Esophagus squamous epithelium (tissue), 5 donors: ENCODE results near the gene CD34. TPM values are rescaled to one million over a fixed set of nuclear protein-coding genes. Genes with fewer than 3 reads are reported as not detected.

Experiments
- DNase-seq: peaks from one replicate; lab custom pipeline; 2025; lab: John Stamatoyannopoulos, UW
- H3K27ac ChIP-seq, 4 donors: fragments of 200-600 bp; sonication (generic); one replicate each; pipeline ENCODE4 v1.5.1; 2016 to 2019; ENCODE audit warnings: mild to moderate bottlenecking in 1 of 4
- H3K27me3 ChIP-seq, 4 donors: fragments of 200-600 bp; sonication (generic); 1 replicate in 3 of 4; 2 replicates in 1 of 4; pipeline versions ENCODE4 v1.5.1 to v1.6.0; 2017 to 2021; ENCODE audit warnings: antibody characterized with exemption in 1 of 4
- H3K36me3 ChIP-seq, 3 donors: fragments of 200-600 bp; sonication (generic); one replicate each; pipeline ENCODE4 v1.5.1; 2016 to 2019
- H3K4me1 ChIP-seq, 3 donors: fragments of 200-600 bp; sonication (generic); one replicate each; pipeline ENCODE4 v1.5.1; 2017 to 2019
- H3K4me3 ChIP-seq, 4 donors: fragments of 200-600 bp; sonication (generic); 1 replicate in 3 of 4; 2 replicates in 1 of 4; pipeline ENCODE4 v1.5.1; 2016 to 2019; ENCODE audit warnings: mild to moderate bottlenecking in 2 of 4, moderate library complexity in 1 of 4
- H3K9me3 ChIP-seq, 3 donors: fragments of 200-600 bp; sonication (generic); one replicate each; pipeline ENCODE4 v1.5.1; 2016 to 2019
- POLR2A ChIP-seq, 4 donors: fragments of 450-650 bp; IDR thresholded peaks; one replicate each; pipeline ENCODE4 v1.6.1; 2017; ENCODE audit warnings: antibody characterized with exemption in 4 of 4, mild to moderate bottlenecking in 4 of 4, moderate library complexity in 3 of 4
- WGBS, 2 donors: methylation state at CpG; one replicate each; pipeline ENCODE4 v1.1.5; 2018; 5-methylcytosine and 5-hydroxymethylcytosine counted together
- intact Hi-C: fragments of 100-400 bp; cut with DNase I; formaldehyde crosslinking; loops from one replicate; pipeline ENCODE4 v1.15.0; 2022
- total RNA-seq, 4 donors: library from RNA; depleted of rRNA; stranded (reverse); fragments of >200 nt; gene quantifications; one replicate each; pipeline ENCODE4 v1.1.0, GENCODE V29; 2016
- TF ChIP-seq, protein P1 (sequence below), 6 experiments: fragments of 450-650 bp in 4 of 6; fragments of 200-600 bp in 2 of 6; sonication (generic) in 2 of 6; IDR thresholded peaks; one replicate each; pipeline ENCODE4 v1.5.1; 2016 to 2019; ENCODE audit warnings: antibody characterized with exemption in 6 of 6, mild to moderate bottlenecking in 4 of 6, moderate library complexity in 4 of 6
- donor health status: DM: yes; HTN: yes; CAD: no.

The CD34 gene
- total RNA-seq, 4 donors from 2014 or later: 1.3 to 32.2 (median 11.0) TPM

DNA sequence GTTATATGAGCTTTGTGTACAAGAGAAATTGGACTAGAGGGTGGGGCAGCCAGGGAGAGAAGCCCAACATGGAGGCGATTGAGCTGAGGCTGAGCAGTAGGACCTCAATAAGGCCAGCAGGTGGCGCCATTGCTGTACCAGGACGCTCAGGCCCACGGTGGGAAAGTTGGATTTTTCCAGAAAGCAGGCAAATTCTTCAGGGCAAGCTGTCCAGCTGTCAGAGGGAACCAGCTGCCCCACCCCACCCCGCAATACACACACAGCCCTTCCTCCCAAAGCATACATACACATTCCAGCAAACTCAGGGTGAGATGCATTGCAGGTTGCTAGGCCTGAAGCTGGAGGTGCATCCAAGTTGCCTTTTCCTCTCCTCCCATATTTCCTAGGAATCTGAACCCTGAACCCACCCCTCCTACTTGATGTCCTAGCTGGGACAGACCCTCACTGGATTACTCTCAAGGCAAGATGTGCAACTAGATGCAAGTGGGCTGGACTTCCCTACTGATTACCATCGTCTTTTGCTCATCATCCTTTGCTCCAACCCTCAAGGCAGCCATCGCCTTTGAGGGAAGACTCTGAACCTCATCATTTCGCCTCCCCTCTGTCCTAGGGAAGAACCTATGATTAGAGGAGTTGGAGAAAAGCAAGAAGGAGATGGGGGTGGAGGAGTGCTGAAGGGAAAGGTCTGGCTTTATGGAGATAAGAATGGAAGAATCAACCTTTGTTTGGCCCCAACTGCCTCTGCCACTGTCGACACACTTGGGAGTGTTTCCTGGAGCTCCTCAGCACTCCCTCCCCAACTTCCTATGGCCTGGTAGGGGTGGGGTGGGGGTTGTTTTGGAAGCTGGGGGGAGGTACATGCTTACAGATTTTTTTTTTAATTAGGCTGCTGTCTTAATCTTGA is 25.5 kb downstream of the CD34 start:
- WGBS, 2 donors: 22 to 24% methylated on average over 8 to 9 of the region's 9 CpGs

DNA sequence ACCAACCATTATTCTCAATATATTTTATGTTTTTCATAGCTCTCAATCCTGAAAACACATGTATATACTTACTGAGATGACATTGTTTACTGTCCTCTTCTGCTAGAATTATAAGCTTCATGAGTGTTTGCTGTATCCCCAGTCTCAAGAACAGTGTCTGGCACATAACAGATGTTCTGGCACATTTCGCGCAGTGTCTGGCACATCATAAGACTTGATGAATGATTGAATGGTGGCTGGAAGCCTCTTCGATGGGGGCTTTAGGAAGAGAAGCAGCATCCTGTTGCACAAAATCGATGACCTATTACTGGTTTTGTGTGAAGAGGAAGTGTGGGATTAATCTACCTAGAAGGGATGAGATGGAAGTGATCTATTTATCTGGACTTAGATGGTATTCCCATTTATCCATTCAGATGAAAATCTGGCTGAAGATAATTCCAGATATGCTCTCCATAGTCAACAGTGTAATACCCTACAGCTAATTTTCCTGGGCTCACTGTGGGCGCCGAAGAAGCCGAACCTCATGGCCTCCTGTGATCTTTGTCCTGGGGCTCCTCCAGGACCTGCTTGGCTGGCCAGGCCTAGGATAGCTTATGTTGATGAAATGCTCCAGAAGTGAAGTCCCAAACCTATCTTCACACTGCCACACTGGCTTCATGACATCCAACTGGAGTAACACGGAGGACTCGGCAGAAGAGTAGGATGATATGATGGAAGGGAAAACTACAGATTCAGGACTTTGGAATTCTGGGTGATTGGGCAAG is 26.5 kb downstream of the CD34 start:
- Histone ChIP-seq H3K27me3 (no peaks in the 10 kb centered on the region), H3K27ac (peak overlapping the region; percentile 30 to 82 (median 56)), H3K4me1 (peaks cover 8 to 69% (median 23%) of the 10 kb centered on the region in 3 donors), H3K36me3 (no peaks in the 10 kb centered on the region), H3K4me3 (no peak overlapping the region), H3K9me3 (no peaks in the 10 kb centered on the region)
- TF ChIP-seq, protein P1, sequence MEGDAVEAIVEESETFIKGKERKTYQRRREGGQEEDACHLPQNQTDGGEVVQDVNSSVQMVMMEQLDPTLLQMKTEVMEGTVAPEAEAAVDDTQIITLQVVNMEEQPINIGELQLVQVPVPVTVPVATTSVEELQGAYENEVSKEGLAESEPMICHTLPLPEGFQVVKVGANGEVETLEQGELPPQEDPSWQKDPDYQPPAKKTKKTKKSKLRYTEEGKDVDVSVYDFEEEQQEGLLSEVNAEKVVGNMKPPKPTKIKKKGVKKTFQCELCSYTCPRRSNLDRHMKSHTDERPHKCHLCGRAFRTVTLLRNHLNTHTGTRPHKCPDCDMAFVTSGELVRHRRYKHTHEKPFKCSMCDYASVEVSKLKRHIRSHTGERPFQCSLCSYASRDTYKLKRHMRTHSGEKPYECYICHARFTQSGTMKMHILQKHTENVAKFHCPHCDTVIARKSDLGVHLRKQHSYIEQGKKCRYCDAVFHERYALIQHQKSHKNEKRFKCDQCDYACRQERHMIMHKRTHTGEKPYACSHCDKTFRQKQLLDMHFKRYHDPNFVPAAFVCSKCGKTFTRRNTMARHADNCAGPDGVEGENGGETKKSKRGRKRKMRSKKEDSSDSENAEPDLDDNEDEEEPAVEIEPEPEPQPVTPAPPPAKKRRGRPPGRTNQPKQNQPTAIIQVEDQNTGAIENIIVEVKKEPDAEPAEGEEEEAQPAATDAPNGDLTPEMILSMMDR (IDR thresholded peaks at IDR 0.05): no peak
- TF ChIP-seq POLR2A (IDR thresholded peaks at IDR 0.05): no peak
- intact Hi-C loops: loop anchor here (5.0 kb wide), 1 partner anchor 73 kb away; no protein-coding TSS in a partner anchor
- no peak for DNase-seq
- 75 to 80% methylated on average over 9 of the region's 9 CpGs for WGBS, 2 donors

More for the DNA sequence above, 25.5 kb downstream of the CD34 start:
- intact Hi-C loops: loop anchor here (5.0 kb wide), 1 partner anchor 72 kb away; no protein-coding TSS in a partner anchor
- Histone ChIP-seq H3K36me3 (no peaks in the 10 kb centered on the region), H3K27me3 (no peaks in the 10 kb centered on the region), H3K4me3 (no peak overlapping the region), H3K4me1 (peaks cover 15 to 78% (median 33%) of the 10 kb centered on the region in 3 donors), H3K9me3 (no peaks in the 10 kb centered on the region), H3K27ac (peak overlapping the region; percentile 30 to 82 (median 68))
- peak; percentile 22 for DNase-seq
- no peak for TF ChIP-seq POLR2A (IDR thresholded peaks at IDR 0.05)
- TF ChIP-seq, protein P1 (IDR thresholded peaks at IDR 0.05): peak; percentile 94 to 96 (median 94)

DNA sequence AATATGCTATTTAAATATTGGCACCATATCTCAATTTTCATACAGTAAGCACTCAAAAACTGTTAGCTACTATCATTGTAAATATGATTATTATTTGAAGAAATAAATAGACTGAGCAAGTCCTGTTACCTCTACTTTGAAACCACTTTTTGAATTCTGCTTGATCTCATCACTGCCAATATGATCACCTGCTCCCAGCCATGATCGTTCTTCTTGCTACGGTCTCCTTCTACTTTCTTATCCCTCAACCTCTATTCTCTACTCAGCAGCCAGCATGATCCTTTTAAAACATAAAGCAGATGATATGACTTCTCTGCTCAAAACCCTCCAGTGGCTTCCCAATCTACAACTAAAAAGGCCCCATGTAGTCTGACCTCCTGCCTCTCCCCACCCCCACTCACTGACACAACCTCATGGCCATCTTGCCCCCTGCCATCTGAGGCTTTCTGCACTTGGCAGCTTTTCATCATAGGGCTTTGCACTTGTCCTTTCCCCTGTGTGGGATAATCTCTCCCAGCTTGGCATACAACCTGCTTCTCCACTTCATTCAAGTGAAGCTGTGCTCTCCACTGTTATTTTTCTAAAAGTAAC is 27.2 kb downstream of the CD34 start:
- Histone ChIP-seq H3K4me3 (peak overlapping the region in 2 of 4 donors; percentile 8 to 24), H3K4me1 (peaks cover 1 to 62% (median 17%) of the 10 kb centered on the region in 3 donors), H3K36me3 (no peaks in the 10 kb centered on the region), H3K27me3 (no peaks in the 10 kb centered on the region), H3K27ac (peak overlapping the region in 3 of 4 donors; percentile 43 to 82 (median 64)), H3K9me3 (no peaks in the 10 kb centered on the region)
- no peak for TF ChIP-seq POLR2A (IDR thresholded peaks at IDR 0.05)
- TF ChIP-seq, protein P1 (IDR thresholded peaks at IDR 0.05): no peak
- whole genome bisulfite sequencing, 2 donors: 56 to 66% methylated on average over 2 of the region's 2 CpGs
- no peak for DNase-seq
- intact Hi-C loops: no loop called here

DNA sequence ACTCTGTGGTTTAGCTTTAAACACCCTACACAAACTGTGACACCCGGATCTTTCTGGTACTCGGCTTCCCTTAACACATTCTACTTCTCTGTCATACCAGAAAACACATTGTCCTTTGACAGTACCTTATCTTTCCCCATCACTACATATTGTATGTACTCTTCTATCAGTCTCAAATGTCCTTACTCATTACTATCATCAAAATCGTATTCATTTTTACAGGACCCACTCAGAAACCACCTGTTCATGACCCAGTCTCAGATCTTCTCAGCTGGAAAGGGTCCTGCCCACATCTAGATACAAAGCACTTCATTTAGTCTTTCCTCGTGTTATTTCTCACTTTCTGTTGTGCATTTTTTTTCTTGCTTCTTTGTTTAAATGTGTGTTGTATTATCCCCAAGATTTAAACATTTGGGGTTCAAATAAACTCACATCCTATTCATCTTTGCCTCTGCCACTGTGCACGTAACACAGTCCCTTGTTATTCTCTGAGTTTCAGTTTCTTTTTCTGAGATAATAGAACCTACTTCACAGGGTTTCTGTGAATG is 27.7 kb downstream of the CD34 start:
- TF ChIP-seq POLR2A (IDR thresholded peaks at IDR 0.05): no peak
- TF ChIP-seq, protein P1 (IDR thresholded peaks at IDR 0.05): no peak
- intact Hi-C loops: no loop called here
- WGBS, 2 donors: 37 to 39% methylated on average over 5 of the region's 5 CpGs
- Histone ChIP-seq H3K9me3 (no peaks in the 10 kb centered on the region), H3K27ac (peak overlapping the region in 3 of 4 donors; percentile 43 to 82 (median 64)), H3K4me3 (peak overlapping the region in 2 of 4 donors; percentile 8 to 24), H3K4me1 (peaks cover 0 to 56% (median 13%) of the 10 kb centered on the region in 3 donors), H3K27me3 (no peaks in the 10 kb centered on the region), H3K36me3 (no peaks in the 10 kb centered on the region)
- DNase-seq: no peak
